Activated naive CD4-positive, alpha-beta T cell treated with anti-CD3 and anti-CD28 coated beads, Interleukin-2, amount 50 U/mL, for 72 hours (primary cell): ENCODE results near the gene MEI1. TPM values are rescaled to one million over a fixed set of nuclear protein-coding genes. Genes with fewer than 3 reads are reported as not detected.
"Not testable (repeated sequence)": the region's sequence is repeated elsewhere in the genome, so short reads cannot be mapped to it uniquely, and the experiment has no call there.

Source experiments
- ATAC-seq, 2 donors: fragments of 150-1000 bp; cut with Tn5 transposase; 2 replicates each; pipeline ENCODE4 v1.10.0; 2021; ENCODE audit warnings: mild to moderate bottlenecking in 2 of 2, moderate library complexity in 2 of 2
- DNase-seq, 2 donors: peaks; one replicate each; pipeline ENCODE4 v3.0.0; 2021 to 2022; ENCODE audit warnings: low spot score in 2 of 2
- H3K27ac Mint-ChIP-seq, 2 donors: one replicate each; pipeline ENCODE4 v1.8.0; 2022; ENCODE audit warnings: mild to moderate bottlenecking in 2 of 2, mixed read lengths in 2 of 2
- H3K36me3 Mint-ChIP-seq, 2 donors: one replicate each; pipeline ENCODE4 v1.8.0; 2022; ENCODE audit warnings: mixed read lengths in 2 of 2
- H3K9me3 Mint-ChIP-seq, 2 donors: one replicate each; pipeline ENCODE4 v1.8.0; 2022; ENCODE audit warnings: mixed read lengths in 2 of 2
- total RNA-seq, 2 donors: library from RNA; stranded (reverse); gene quantifications; one replicate each; pipeline ENCODE4 v1.2.3, GENCODE V29; 2022

The MEI1 gene
- total RNA-seq, 2 donors from 2014 or later: 28.3 to 36.9 TPM

GRCh38 chr22:41672096-41672495 lies 27.2 kb upstream of the MEI1 start:
- H3K27ac Mint-ChIP-seq, H3K9me3 Mint-ChIP-seq, DNase-seq, ATAC-seq: not testable (repeated sequence)
- H3K36me3 Mint-ChIP-seq: peaks cover 0 to 12% of the 10 kb centered on the region in 2 donors

DNA sequence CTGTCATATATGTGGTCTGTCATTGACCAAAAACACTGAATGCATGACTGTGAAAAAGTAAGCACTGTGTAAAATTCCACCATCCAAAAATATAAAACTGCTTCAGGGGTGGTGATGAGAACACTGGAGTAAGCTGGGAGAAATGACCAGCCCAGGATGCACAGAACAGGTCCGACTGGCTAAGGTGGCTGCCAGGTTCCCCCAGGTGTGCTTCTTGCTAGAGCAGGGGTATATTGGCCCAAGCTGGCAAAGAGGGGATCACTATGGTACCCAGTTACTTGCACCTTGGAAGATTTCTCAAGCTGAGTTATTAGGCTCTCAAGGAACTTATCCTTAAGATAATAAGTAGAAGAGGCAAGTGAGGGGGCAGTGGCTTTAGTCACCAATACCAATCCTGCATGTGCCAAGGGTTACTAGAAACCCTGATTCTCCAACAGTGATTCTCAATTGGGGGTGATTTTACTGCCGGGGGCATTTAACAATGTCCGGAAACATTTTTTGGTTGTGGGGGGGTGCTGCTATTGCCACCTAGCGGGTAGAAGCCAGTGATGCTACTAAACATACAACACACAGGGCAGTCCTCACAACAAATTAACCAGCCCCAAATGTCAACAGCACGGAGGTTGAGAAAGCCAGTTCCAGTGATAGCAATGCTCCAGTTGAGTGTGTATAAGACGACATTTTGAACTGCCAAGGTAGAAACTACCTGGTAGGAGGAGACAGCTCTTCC lies 26.4 kb upstream of the MEI1 start:
- Mint-ChIP-seq H3K9me3 (no peaks in the 10 kb centered on the region), H3K36me3 (peaks cover 0 to 18% of the 10 kb centered on the region in 2 donors), H3K27ac (no peak overlapping the region)
- DNase-seq: no peak
- ATAC-seq: no peak

- DNase-seq (no peak), ATAC-seq (no peak)
- Mint-ChIP-seq H3K9me3 (no peaks in the 10 kb centered on the region), H3K36me3 (peaks cover 0 to 18% of the 10 kb centered on the region in 2 donors), H3K27ac (peak overlapping the region in 1 of 2 donors; percentile 57)
Measured at GRCh38 chr22:41674846-41675340, 24.4 kb upstream of the MEI1 start.

DNA sequence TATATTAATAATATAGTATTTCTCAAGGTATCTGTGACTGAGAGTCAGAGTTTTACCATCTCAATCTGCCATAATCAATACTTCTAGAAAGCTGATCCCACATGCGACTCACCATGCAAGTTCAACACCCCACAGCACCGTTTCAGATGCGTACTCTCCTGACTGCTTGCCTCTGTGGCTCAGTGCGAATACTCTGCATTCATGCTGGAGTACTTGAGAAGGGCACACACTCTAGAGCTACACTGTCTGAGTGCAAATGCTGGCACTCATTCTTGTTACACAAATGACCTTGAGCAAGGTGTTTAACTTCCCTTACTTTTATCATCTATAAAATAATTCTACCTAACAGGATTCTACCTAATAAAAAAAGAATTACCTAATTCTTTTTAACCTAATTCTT lies 23.2 kb upstream of the MEI1 start:
- DNase-seq: no peak
- Mint-ChIP-seq H3K9me3 (no peaks in the 10 kb centered on the region), H3K27ac (no peak overlapping the region), H3K36me3 (peaks cover 0 to 18% of the 10 kb centered on the region in 2 donors)
- ATAC-seq: no peak

DNA sequence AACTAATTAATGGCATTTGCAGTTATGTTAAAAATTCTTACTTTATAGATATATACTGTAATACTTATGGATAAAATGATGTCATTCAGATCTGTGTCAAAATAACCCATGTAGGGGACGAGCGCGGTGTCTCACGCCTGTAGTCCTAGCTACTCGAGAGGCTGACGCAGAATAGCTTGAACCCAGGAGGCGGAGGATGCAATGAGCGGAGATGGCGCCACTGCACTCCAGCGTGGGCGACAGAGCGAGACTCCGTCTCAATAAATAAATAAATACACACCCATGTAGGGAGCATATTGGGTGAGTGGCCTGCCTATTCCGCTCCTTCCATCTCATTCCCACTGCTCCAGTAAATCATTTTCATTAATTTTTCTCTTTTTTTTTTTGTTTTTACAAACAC lies 17.7 kb upstream of the MEI1 start:
- Mint-ChIP-seq H3K27ac (peak overlapping the region; percentile 93 to 99), H3K36me3 (peaks cover 5 to 12% of the 10 kb centered on the region in 2 donors), H3K9me3 (no peaks in the 10 kb centered on the region)
- DNase-seq: no peak
- peak in 1 of 2 donors; percentile 24 for ATAC-seq

DNA sequence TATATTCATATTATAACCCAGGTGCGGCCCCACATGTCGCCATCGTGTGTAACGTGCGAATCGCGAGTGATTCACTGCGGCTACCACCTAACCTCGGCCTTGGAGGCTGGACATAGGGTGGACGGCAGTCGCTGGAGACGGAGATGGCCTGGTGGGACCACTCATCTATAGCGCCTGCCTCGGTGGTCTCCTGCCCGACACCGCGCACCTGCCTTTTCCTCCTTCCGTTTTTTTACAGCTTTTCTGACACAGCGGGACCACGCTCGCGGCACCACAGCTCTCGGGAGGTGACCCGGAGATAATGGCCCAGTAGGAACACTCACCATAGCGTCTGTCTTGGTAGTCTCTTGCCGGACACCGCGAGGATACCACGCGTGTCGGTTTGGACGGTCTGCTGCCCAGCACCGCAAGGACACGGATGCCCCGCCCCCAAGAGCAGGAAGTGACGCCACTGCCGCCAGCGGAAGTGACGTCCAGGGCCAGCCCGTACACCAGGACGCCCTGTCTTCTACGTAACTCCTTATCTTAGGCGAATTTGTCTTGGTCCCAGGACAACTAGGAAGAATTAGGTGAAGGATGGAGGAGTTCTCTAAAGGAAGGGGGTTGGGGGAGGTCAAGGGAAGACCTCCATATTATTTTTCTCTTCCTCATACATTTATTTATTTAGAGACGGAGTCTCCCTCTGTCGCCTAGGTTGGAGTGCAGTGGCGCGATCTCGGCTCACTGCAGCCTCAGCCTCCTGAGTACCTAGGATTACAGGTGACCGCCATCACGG lies 17.1 kb upstream of the MEI1 start:
- DNase-seq: peak; percentile 87
- ATAC-seq: peak; percentile 99
- Mint-ChIP-seq H3K36me3 (peaks cover 5 to 12% of the 10 kb centered on the region in 2 donors), H3K27ac (peak overlapping the region; percentile 93 to 99), H3K9me3 (no peaks in the 10 kb centered on the region)

GRCh38 chr22:41683052-41683451 lies 16.3 kb upstream of the MEI1 start:
- H3K27ac Mint-ChIP-seq: peak overlapping the region; percentile 93 to 99
- peaks cover 13 to 15% of the 10 kb centered on the region in 2 donors for H3K36me3 Mint-ChIP-seq
- DNase-seq (no peak), ATAC-seq (no peak)
- H3K9me3 Mint-ChIP-seq: no peaks in the 10 kb centered on the region

DNA sequence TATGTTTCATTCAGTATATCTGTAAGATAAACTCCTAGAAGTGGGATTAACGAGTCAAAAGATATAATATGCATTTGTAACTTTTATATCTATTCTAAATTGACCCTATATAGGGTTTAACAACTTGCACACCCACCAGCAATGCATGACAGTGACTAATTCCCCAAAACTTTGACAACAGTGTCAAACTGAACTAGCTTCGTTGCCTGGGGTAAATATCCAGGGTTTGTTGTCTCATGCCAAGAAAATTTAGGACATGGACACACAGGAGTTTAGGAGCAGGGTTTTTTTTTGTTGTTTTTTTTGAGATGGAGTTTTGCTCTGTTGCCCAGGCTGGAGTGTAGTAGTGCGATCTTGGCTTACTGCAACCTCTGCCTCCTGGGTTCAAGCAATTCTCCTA lies 15.7 kb upstream of the MEI1 start:
- Mint-ChIP-seq H3K27ac (peak overlapping the region in 1 of 2 donors; percentile 79), H3K36me3 (peaks cover 19 to 21% of the 10 kb centered on the region in 2 donors), H3K9me3 (no peaks in the 10 kb centered on the region)
- ATAC-seq (no peak), DNase-seq (no peak)

GRCh38 chr22:41684194-41684593 lies 15.1 kb upstream of the MEI1 start:
- Mint-ChIP-seq H3K36me3 (peaks cover 23 to 26% of the 10 kb centered on the region in 2 donors), H3K27ac (no peak overlapping the region), H3K9me3 (no peaks in the 10 kb centered on the region)

GRCh38 chr22:41686890-41687289 lies 12.4 kb upstream of the MEI1 start:
- Mint-ChIP-seq H3K27ac (peak overlapping the region; percentile 93 to 99), H3K36me3 (peaks cover 23 to 26% of the 10 kb centered on the region in 2 donors)
- not testable (repeated sequence) for H3K9me3 Mint-ChIP-seq, DNase-seq, ATAC-seq

More at GRCh38 chr22:41684194-41684593, 15.1 kb upstream of the MEI1 start:
- DNase-seq: no peak
- ATAC-seq: no peak

DNA sequence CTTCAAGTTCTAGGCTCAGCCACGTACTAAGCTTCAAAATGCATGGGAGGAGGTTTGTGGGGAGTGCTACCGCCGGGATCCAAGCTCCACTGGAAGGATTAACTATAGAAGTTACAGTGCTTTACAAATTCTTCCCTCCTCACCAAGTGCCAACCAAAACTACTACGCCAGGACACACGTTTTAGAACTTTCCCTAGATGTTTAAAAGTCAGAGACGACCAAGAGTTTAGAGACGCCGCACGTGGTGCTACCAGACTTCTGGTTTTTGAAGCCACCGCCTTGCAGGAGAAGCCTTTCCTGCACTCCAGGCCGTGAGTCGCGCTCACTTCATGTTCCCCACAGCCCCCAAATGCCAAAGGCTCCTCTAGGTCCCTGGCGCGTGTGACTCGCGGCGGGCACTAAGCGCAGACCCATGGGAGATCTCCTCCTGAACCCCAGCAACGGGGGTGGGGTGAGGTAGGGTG lies 11.4 kb upstream of the MEI1 start:
- DNase-seq: no peak
- peak; percentile 14 to 27 for ATAC-seq
- peak overlapping the region; percentile 93 to 99 for H3K27ac Mint-ChIP-seq
- no peaks in the 10 kb centered on the region for H3K9me3 Mint-ChIP-seq
- peaks cover 18 to 20% of the 10 kb centered on the region in 2 donors for H3K36me3 Mint-ChIP-seq

DNA sequence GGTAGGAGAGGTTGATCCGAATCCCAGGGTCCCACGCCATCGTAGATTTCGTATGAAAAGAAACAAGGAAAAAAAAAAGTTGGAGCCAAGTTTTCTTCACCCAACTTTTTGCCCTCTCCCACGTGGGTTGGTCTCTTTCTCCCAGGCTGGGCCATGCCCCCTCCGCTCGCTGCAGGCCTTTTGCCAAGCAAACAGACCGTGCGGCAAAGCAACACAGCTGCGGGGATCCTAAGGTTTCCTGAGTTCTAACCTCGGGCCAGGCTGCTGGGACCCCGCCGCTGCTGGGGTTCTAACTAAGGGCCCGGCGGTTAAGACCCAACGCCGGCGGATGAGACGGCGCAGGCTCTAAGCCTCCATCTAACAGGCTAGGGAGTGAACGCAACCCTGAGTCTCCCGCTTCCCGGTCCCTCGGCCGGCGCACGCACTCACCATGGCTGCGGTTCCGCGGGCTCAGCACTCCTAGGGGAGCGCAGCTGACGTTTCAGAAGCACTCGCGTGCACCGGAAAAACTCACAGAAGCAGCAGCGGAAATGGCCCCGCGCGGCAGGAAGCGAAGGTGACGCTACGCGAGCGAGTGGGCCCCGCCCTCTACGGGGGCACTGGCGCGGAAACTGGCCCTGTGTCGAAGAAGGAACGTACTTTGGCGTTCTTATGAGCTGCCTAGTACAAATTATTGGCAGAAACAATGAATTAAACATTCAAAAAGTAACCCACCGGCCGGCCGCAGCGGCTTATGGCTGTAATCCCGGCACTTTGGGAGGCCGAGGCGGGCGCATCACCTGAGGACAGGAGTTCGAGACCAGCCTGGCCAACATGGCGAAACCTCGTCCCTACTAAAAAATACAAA lies 10.7 kb upstream of the MEI1 start, which contains the start of gene SNU13:
Gene SNU13, minus strand, starts transcription at position 503 of the 847 bp plus-strand sequence. Its CDS starts 71 bp downstream, at position 432.
- ATAC-seq (peak; percentile 98 to 99), DNase-seq (peak; percentile 90 to 93)
- peak within 1 kb of the TSS; percentile 93 to 99 for H3K27ac Mint-ChIP-seq
- no peaks in the 10 kb centered on the region for H3K9me3 Mint-ChIP-seq
- H3K36me3 Mint-ChIP-seq: peaks cover 18 to 20% of the 10 kb centered on the region in 2 donors

- Mint-ChIP-seq H3K27ac (peak overlapping the region in 1 of 2 donors; percentile 93), H3K36me3 (peaks cover 18 to 20% of the 10 kb centered on the region in 2 donors), H3K9me3 (no peaks in the 10 kb centered on the region)
- no peak for DNase-seq
- ATAC-seq: no peak
Measured at GRCh38 chr22:41690476-41690875, 8.8 kb upstream of the MEI1 start.

- DNase-seq (no peak), ATAC-seq (no peak)
- Mint-ChIP-seq H3K27ac (no peak overlapping the region), H3K9me3 (no peaks in the 10 kb centered on the region), H3K36me3 (no peaks in the 10 kb centered on the region)
Measured at GRCh38 chr22:41695211-41695610, 4.1 kb upstream of the MEI1 start.

GRCh38 chr22:41696703-41697102 lies 2.6 kb upstream of the MEI1 start:
- ATAC-seq (peak; percentile 8 to 18), DNase-seq (no peak)
- Mint-ChIP-seq H3K27ac (peak overlapping the region in 1 of 2 donors; percentile 63), H3K9me3 (no peaks in the 10 kb centered on the region), H3K36me3 (no peaks in the 10 kb centered on the region)

DNA sequence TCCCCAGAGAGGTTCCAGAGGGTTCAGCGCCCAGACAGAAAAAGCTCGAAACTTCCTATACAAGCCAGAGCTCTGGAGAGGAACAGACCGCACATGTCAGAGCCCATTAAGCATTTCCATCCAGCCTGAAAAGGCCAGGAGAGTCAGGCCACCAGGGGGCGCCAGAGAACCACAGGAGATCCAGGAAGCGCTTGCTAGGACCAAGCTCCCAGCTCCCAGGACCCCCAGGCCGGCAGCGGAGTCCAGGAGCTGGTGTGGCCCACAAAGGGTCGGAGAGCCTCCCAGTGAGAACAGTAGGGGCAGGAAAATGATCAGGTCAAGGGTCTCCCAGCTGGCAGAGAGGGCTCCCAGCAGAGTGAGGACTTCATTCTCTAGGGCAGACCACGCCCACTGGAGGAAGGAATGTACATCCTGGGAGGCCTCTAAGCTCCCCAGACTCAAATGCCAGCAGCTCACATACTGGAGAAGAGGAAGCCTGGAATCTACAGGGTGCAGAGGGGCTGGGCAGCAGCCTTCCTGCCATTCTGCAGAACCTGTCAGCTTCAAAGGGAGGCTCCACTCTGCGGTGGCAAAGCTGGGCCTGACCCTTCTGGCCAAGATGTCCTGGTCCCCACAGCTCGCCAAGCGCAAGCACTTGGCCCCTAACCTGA lies 2.1 kb upstream of the MEI1 start:
- Mint-ChIP-seq H3K9me3 (no peaks in the 10 kb centered on the region), H3K27ac (no peak overlapping the region), H3K36me3 (no peaks in the 10 kb centered on the region)
- DNase-seq: peak; percentile 89 to 97
- ATAC-seq: peak; percentile 79 to 89
